Colonic mucosa (tissue), 4 donors: Measurements from ENCODE around the gene NCOA5. TPM values are rescaled to one million over a fixed set of nuclear protein-coding genes. Genes with fewer than 3 reads are reported as not detected.

Source experiments
- DNase-seq: peaks from one replicate; pipeline ENCODE4 v3.0.0-alpha.2; 2020
- H3K27ac ChIP-seq: fragments of 200-600 bp; one replicate; pipeline ENCODE4 v1.8.0; 2021
- H3K27me3 ChIP-seq: fragments of 200-600 bp; one replicate; pipeline ENCODE4 v1.8.0; 2021
- H3K36me3 ChIP-seq: fragments of 200-600 bp; one replicate; pipeline ENCODE4 v1.8.0; 2021
- H3K4me1 ChIP-seq: fragments of 200-600 bp; one replicate; pipeline ENCODE4 v1.8.0; 2021; ENCODE audit warnings: mild to moderate bottlenecking
- H3K4me3 ChIP-seq: fragments of 200-600 bp; one replicate; pipeline ENCODE4 v1.8.0; 2021
- H3K9ac ChIP-seq, 2 donors: one replicate each; pipeline ENCODE4 v1.7.0; 2013; ENCODE audit warnings: control low read depth in 2 of 2, low read depth in 2 of 2, low read length in 2 of 2
- H3K9me3 ChIP-seq: fragments of 200-600 bp; one replicate; pipeline ENCODE4 v1.8.0; 2021
- CTCF ChIP-seq: fragments of 200-600 bp; IDR thresholded peaks from one replicate; pipeline ENCODE4 v1.8.0; 2022; ENCODE audit warnings: antibody characterized with exemption, mild to moderate bottlenecking
- intact Hi-C: fragments of 100-400 bp; cut with DNase I; formaldehyde crosslinking; loops from one replicate; pipeline ENCODE4 v1.14.1; 2022
- total RNA-seq, 2 donors: library from RNA; stranded (reverse); fragmentation: NEBNext Ultra II Directional in 1 of 2; extraction: Animal tissue kit (Norgen Biotek cat#: 25700) in 1 of 2; gene quantifications; one replicate each; pipeline ENCODE4 v1.2.1, GENCODE V29; 2021
- donor health status: healthy.
- donor health status: DM: no; HTN: no; CAD: no.
- donor health status: DM: no; HTN: no; CAD: no.

The NCOA5 gene
- total RNA-seq, 2 donors from 2014 or later: 20.4 to 32.1 TPM

- H3K4me1 ChIP-seq: no peaks in the 10 kb centered on the region
- no peaks in the 10 kb centered on the region for H3K36me3 ChIP-seq
- H3K9ac ChIP-seq: no peak overlapping the region
- H3K4me3 ChIP-seq: no peak overlapping the region
- no peak for TF ChIP-seq CTCF
- no peaks in the 10 kb centered on the region for H3K9me3 ChIP-seq
- no peak for DNase-seq
- intact Hi-C loops: loop anchor here (2.0 to 10.0 kb wide), 2 partner anchors 211 to 279 kb away; no protein-coding TSS in a partner anchor
- no peak overlapping the region for H3K27ac ChIP-seq
- no peaks in the 10 kb centered on the region for H3K27me3 ChIP-seq
Measured at GRCh38 chr20:46133886-46134654, 44.3 kb upstream of the NCOA5 start.

- no peaks in the 10 kb centered on the region for H3K27me3 ChIP-seq
- intact Hi-C loops: loop anchor here (2.0 to 10.0 kb wide), 2 partner anchors 212 to 280 kb away; no protein-coding TSS in a partner anchor
Measured at GRCh38 chr20:46132705-46133120, 43.0 kb upstream of the NCOA5 start.

GRCh38 chr20:46131396-46131795, 41.6 kb upstream of the NCOA5 start:
- intact Hi-C loops: loop anchor here (10.0 kb wide), 1 partner anchor 213 kb away; no protein-coding TSS in a partner anchor
- no peaks in the 10 kb centered on the region for H3K9me3 ChIP-seq
- no peak for DNase-seq
- H3K4me3 ChIP-seq: no peak overlapping the region
- H3K27me3 ChIP-seq: no peaks in the 10 kb centered on the region
- H3K4me1 ChIP-seq: no peaks in the 10 kb centered on the region
- H3K27ac ChIP-seq: no peak overlapping the region
- no peaks in the 10 kb centered on the region for H3K36me3 ChIP-seq
- no peak overlapping the region for H3K9ac ChIP-seq
- TF ChIP-seq CTCF: no peak

More at GRCh38 chr20:46132705-46133120, 43.0 kb upstream of the NCOA5 start:
- peak; percentile 47 for DNase-seq
- Histone ChIP-seq H3K4me3 (no peak overlapping the region), H3K4me1 (no peaks in the 10 kb centered on the region), H3K9ac (no peak overlapping the region), H3K9me3 (no peaks in the 10 kb centered on the region), H3K36me3 (no peaks in the 10 kb centered on the region), H3K27ac (no peak overlapping the region)
- TF ChIP-seq CTCF: peak; percentile 76

- Histone ChIP-seq H3K27ac (no peak overlapping the region), H3K36me3 (no peaks in the 10 kb centered on the region), H3K9me3 (no peaks in the 10 kb centered on the region), H3K4me1 (no peaks in the 10 kb centered on the region), H3K4me3 (no peak overlapping the region), H3K27me3 (no peaks in the 10 kb centered on the region), H3K9ac (no peak overlapping the region)
- no peak for TF ChIP-seq CTCF
- no peak for DNase-seq
- intact Hi-C loops: loop anchor here (10.0 kb wide), 1 partner anchor 214 kb away; no protein-coding TSS in a partner anchor
Measured at GRCh38 chr20:46130534-46130933, 40.8 kb upstream of the NCOA5 start.

GRCh38 chr20:46129955-46130481, 40.3 kb upstream of the NCOA5 start:
- Histone ChIP-seq H3K9me3 (no peaks in the 10 kb centered on the region), H3K4me1 (no peaks in the 10 kb centered on the region), H3K27me3 (no peaks in the 10 kb centered on the region), H3K4me3 (no peak overlapping the region), H3K27ac (no peak overlapping the region), H3K9ac (no peak overlapping the region), H3K36me3 (no peaks in the 10 kb centered on the region)
- DNase-seq: no peak
- intact Hi-C loops: loop anchor here (10.0 kb wide), 1 partner anchor 215 kb away; no protein-coding TSS in a partner anchor
- no peak for TF ChIP-seq CTCF
